Tibial nerve (tissue), 4 donors: ENCODE results near the gene LHPP. TPM values are rescaled to one million over a fixed set of nuclear protein-coding genes. Genes with fewer than 3 reads are reported as not detected.
A peak's percentile ranks its signal among the peaks of the same experiment; 100 is the strongest.

ENCODE experiments used
- DNase-seq, 2 donors: peaks; one replicate each; pipeline ENCODE4 v3.0.0-alpha.2; 2019; ENCODE audit warnings: low spot score in 2 of 2
- H3K27ac ChIP-seq, 4 donors: fragments of 200-600 bp; sonication (generic) in 3 of 4; one replicate each; pipeline ENCODE4 v1.5.1; 2017 to 2019; ENCODE audit warnings: mild to moderate bottlenecking in 1 of 4
- H3K27me3 ChIP-seq, 2 donors: fragments of 200-600 bp; sonication (generic) in 1 of 2; one replicate each; pipeline versions ENCODE4 v1.5.1 to v1.6.0; 2017 to 2019
- H3K36me3 ChIP-seq, 3 donors: fragments of 200-600 bp; sonication (generic); one replicate each; pipeline ENCODE4 v1.5.1; 2018 to 2019
- H3K4me1 ChIP-seq, 4 donors: fragments of 200-600 bp; sonication (generic) in 3 of 4; one replicate each; pipeline ENCODE4 v1.5.1; 2017 to 2019
- H3K4me3 ChIP-seq, 4 donors: fragments of 200-600 bp; sonication (generic) in 3 of 4; one replicate each; pipeline ENCODE4 v1.5.1; 2017 to 2019; ENCODE audit warnings: mild to moderate bottlenecking in 1 of 4, moderate library complexity in 1 of 4
- H3K9me3 ChIP-seq, 4 donors: fragments of 200-600 bp; sonication (generic) in 3 of 4; one replicate each; pipeline ENCODE4 v1.5.1; 2017 to 2019
- CTCF ChIP-seq, 5 experiments: fragments of 200-600 bp in 3 of 5; fragments of 450-650 bp in 2 of 5; sonication (generic) in 3 of 5; IDR thresholded peaks; one replicate each; pipeline ENCODE4 v1.5.1; 2016 to 2019; ENCODE audit warnings: antibody characterized with exemption in 5 of 5, mild to moderate bottlenecking in 3 of 5, moderate library complexity in 2 of 5
- EP300 ChIP-seq, 2 donors: sonication (generic); formaldehyde crosslinking; IDR thresholded peaks; one replicate each; pipeline ENCODE4 v1.6.1; 2017; ENCODE audit warnings: antibody characterized with exemption in 2 of 2, mild to moderate bottlenecking in 1 of 2
- POLR2A ChIP-seq, 2 donors: fragments of 450-650 bp; IDR thresholded peaks; one replicate each; pipeline ENCODE4 v1.6.1; 2017; ENCODE audit warnings: antibody characterized with exemption in 2 of 2, mild to moderate bottlenecking in 2 of 2, moderate library complexity in 2 of 2
- WGBS, 2 donors: methylation state at CpG; one replicate each; pipeline ENCODE4 v1.1.5; 2018; 5-methylcytosine and 5-hydroxymethylcytosine counted together
- total RNA-seq, 4 donors: library from RNA; depleted of rRNA; stranded (reverse); fragments of >200 nt; gene quantifications; one replicate each; pipeline ENCODE4 v1.1.0, GENCODE V29; 2016

Gene LHPP
- total RNA-seq, 4 donors from 2014 or later = 25.5 to 211 (median 123) TPM

- peak; percentile 31 to 50 for DNase-seq
- 45 to 60% methylated on average over 6 to 8 of the region's 9 CpGs for WGBS, 2 donors
- Histone ChIP-seq H3K4me1 (peaks cover 5 to 100% (median 89%) of the 10 kb centered on the region in 4 donors), H3K4me3 (no peak overlapping the region), H3K36me3 (peaks cover 0 to 6% (median 0%) of the 10 kb centered on the region in 3 donors), H3K27me3 (no peaks in the 10 kb centered on the region), H3K9me3 (no peaks in the 10 kb centered on the region), H3K27ac (peak overlapping the region; percentile 58 to 91 (median 82))
- no peak for TF ChIP-seq POLR2A (IDR thresholded peaks at IDR 0.05)
- peak in 1 of 2 donors; percentile 71 for TF ChIP-seq EP300 (IDR thresholded peaks at IDR 0.05)
- peak in 3 of 5 experiments; percentile 18 to 51 (median 47) for TF ChIP-seq CTCF (IDR thresholded peaks at IDR 0.05)
Measured at GRCh38 chr10:124647421-124648130, 186.0 kb downstream of the LHPP start.

- Histone ChIP-seq H3K36me3 (peaks cover 0 to 6% (median 0%) of the 10 kb centered on the region in 3 donors), H3K4me3 (no peak overlapping the region), H3K27me3 (no peaks in the 10 kb centered on the region), H3K9me3 (no peaks in the 10 kb centered on the region), H3K27ac (peak overlapping the region in 3 of 4 donors; percentile 82 to 91 (median 83)), H3K4me1 (peaks cover 5 to 100% (median 88%) of the 10 kb centered on the region in 4 donors)
- no peak for TF ChIP-seq POLR2A (IDR thresholded peaks at IDR 0.05)
- no peak for TF ChIP-seq EP300 (IDR thresholded peaks at IDR 0.05)
- TF ChIP-seq CTCF (IDR thresholded peaks at IDR 0.05) = no peak
- 52 to 63% methylated on average over 4 of the region's 7 CpGs for WGBS, 2 donors
- DNase-seq = no peak
Measured at GRCh38 chr10:124648131-124648475, 186.5 kb downstream of the LHPP start.

- Histone ChIP-seq H3K36me3 (peaks cover 0 to 6% (median 0%) of the 10 kb centered on the region in 3 donors), H3K27me3 (no peaks in the 10 kb centered on the region), H3K9me3 (no peaks in the 10 kb centered on the region), H3K4me3 (no peak overlapping the region), H3K4me1 (peaks cover 5 to 100% (median 89%) of the 10 kb centered on the region in 4 donors), H3K27ac (peak overlapping the region; percentile 54 to 91 (median 82))
- 46 to 52% methylated on average over 9 of the region's 9 CpGs for WGBS, 2 donors
- peak; percentile 37 to 38 for DNase-seq
- TF ChIP-seq CTCF (IDR thresholded peaks at IDR 0.05) = no peak
- no peak for TF ChIP-seq EP300 (IDR thresholded peaks at IDR 0.05)
- no peak for TF ChIP-seq POLR2A (IDR thresholded peaks at IDR 0.05)
Measured at GRCh38 chr10:124648738-124649137, 187.1 kb downstream of the LHPP start.

- Histone ChIP-seq H3K4me3 (no peak overlapping the region), H3K4me1 (peaks cover 5 to 100% (median 89%) of the 10 kb centered on the region in 4 donors), H3K9me3 (no peaks in the 10 kb centered on the region), H3K27ac (peak overlapping the region; percentile 54 to 91 (median 82)), H3K36me3 (peaks cover 0 to 6% (median 0%) of the 10 kb centered on the region in 3 donors), H3K27me3 (no peaks in the 10 kb centered on the region)
- TF ChIP-seq EP300 (IDR thresholded peaks at IDR 0.05) (peak in 1 of 2 donors; percentile 54), POLR2A (IDR thresholded peaks at IDR 0.05) (no peak)
- DNase-seq = peak in 1 of 2 donors; percentile 32
- 30 to 37% methylated on average over 5 of the region's 5 CpGs for WGBS, 2 donors
Measured at GRCh38 chr10:124649214-124649613, 187.6 kb downstream of the LHPP start.

- peak overlapping the region in 3 of 4 donors; percentile 82 to 91 (median 83) for H3K27ac ChIP-seq
- no peak overlapping the region for H3K4me3 ChIP-seq
- peaks cover 0 to 6% (median 0%) of the 10 kb centered on the region in 3 donors for H3K36me3 ChIP-seq
- no peaks in the 10 kb centered on the region for H3K9me3 ChIP-seq
- peaks cover 5 to 100% (median 86%) of the 10 kb centered on the region in 4 donors for H3K4me1 ChIP-seq
- 96 to 99% methylated on average over 12 of the region's 12 CpGs for WGBS, 2 donors
- H3K27me3 ChIP-seq = no peaks in the 10 kb centered on the region
- TF ChIP-seq EP300 (IDR thresholded peaks at IDR 0.05) (no peak), POLR2A (IDR thresholded peaks at IDR 0.05) (no peak), CTCF (IDR thresholded peaks at IDR 0.05) (no peak)
- no peak for DNase-seq
Measured at GRCh38 chr10:124650263-124650662, 188.6 kb downstream of the LHPP start.
